ENCODE measurements around the gene STPG4. TPM values are rescaled to one million over a fixed set of nuclear protein-coding genes. Genes with fewer than 3 reads are reported as not detected.
"Not testable (repeated sequence)": the region's sequence is repeated elsewhere in the genome, so short reads cannot be mapped to it uniquely, and the experiment has no call there.

STPG4 gene
- total and polyA plus RNA-seq, 7 donors, result 0.03 TPM; not detected in 6

- Histone ChIP-seq H3K9me3 (no peaks in the 10 kb centered on the region), H3K4me3 (no peak overlapping the region), H3K36me3 (ENCODE audit: insufficient read depth in 1 of 2, low read depth in 1 of 2) (no peaks in the 10 kb centered on the region), H3K27ac (no peak overlapping the region), H3K4me1 (no peaks in the 10 kb centered on the region), H3K27me3 (ENCODE audit: insufficient read depth in 3 of 3, low read length in 2 of 3) (no peaks in the 10 kb centered on the region)
- 88 to 94% (median 90%) methylated on average over 5 of the region's 5 CpGs for WGBS, 3 donors
- TF ChIP-seq CTCF (IDR thresholded peaks at IDR 0.05), result no peak
- intact Hi-C loops (cut with DNase I), result no loop called here
- ATAC-seq (no peak), DNase-seq (no peak)
Observed at GRCh38 chr2:47112665-47113435, 42.3 kb downstream of the STPG4 start.

- no peak for DNase-seq
- Histone ChIP-seq H3K36me3 (ENCODE audit: insufficient read depth in 1 of 2, low read depth in 1 of 2) (no peaks in the 10 kb centered on the region), H3K4me1 (no peaks in the 10 kb centered on the region), H3K27ac (no peak overlapping the region), H3K27me3 (ENCODE audit: insufficient read depth in 3 of 3, low read length in 2 of 3) (no peaks in the 10 kb centered on the region), H3K4me3 (no peak overlapping the region), H3K9me3 (no peaks in the 10 kb centered on the region)
- intact Hi-C loops (cut with DNase I), result no loop called here
- ATAC-seq, result no peak
- WGBS, 3 donors, result 66 to 88% (median 70%) methylated on average over 5 of the region's 5 CpGs
- TF ChIP-seq CTCF (IDR thresholded peaks at IDR 0.05), result no peak
Observed at GRCh38 chr2:47109680-47110079, 45.4 kb downstream of the STPG4 start.

- Histone ChIP-seq H3K4me1 (no peaks in the 10 kb centered on the region), H3K27ac (no peak overlapping the region), H3K9me3 (no peaks in the 10 kb centered on the region), H3K4me3 (no peak overlapping the region), H3K36me3 (ENCODE audit: insufficient read depth in 1 of 2, low read depth in 1 of 2) (no peaks in the 10 kb centered on the region), H3K27me3 (ENCODE audit: insufficient read depth in 3 of 3, low read length in 2 of 3) (no peaks in the 10 kb centered on the region)
- intact Hi-C loops (cut with DNase I), result no loop called here
- no peak for TF ChIP-seq CTCF (IDR thresholded peaks at IDR 0.05)
- ATAC-seq (no peak), DNase-seq (no peak)
- WGBS, 3 donors, result 74 to 85% (median 80%) methylated on average over 4 of the region's 4 CpGs
Observed at GRCh38 chr2:47109007-47109375, 46.1 kb downstream of the STPG4 start.

- H3K27me3 ChIP-seq (ENCODE audit: insufficient read depth in 3 of 3, low read length in 2 of 3); intact Hi-C loops (cut with DNase I); ATAC-seq; DNase-seq; H3K36me3 ChIP-seq (ENCODE audit: insufficient read depth in 1 of 2, low read depth in 1 of 2); H3K9me3 ChIP-seq; H3K4me1 ChIP-seq; H3K27ac ChIP-seq; H3K4me3 ChIP-seq: not testable (repeated sequence)
- WGBS, 3 donors, result 90 to 94% (median 93%) methylated on average over 17 of the region's 19 CpGs
Observed at GRCh38 chr2:47108267-47109006, 46.7 kb downstream of the STPG4 start.

- H3K27ac ChIP-seq; H3K4me1 ChIP-seq; H3K9me3 ChIP-seq; H3K36me3 ChIP-seq (ENCODE audit: insufficient read depth in 1 of 2, low read depth in 1 of 2); DNase-seq; H3K27me3 ChIP-seq (ENCODE audit: insufficient read depth in 3 of 3, low read length in 2 of 3); intact Hi-C loops (cut with DNase I); H3K4me3 ChIP-seq; ATAC-seq: not testable (repeated sequence)
- WGBS, 3 donors, result 94 to 98% (median 97%) methylated on average over 17 to 21 of the region's 21 CpGs
Observed at GRCh38 chr2:47107201-47107600, 47.9 kb downstream of the STPG4 start.

GRCh38 chr2:47106231-47106630 is 48.9 kb downstream of the STPG4 start:
- H3K27ac ChIP-seq; H3K27me3 ChIP-seq (ENCODE audit: insufficient read depth in 3 of 3, low read length in 2 of 3); H3K36me3 ChIP-seq (ENCODE audit: insufficient read depth in 1 of 2, low read depth in 1 of 2); H3K4me1 ChIP-seq; ATAC-seq; H3K9me3 ChIP-seq; H3K4me3 ChIP-seq; DNase-seq; intact Hi-C loops (cut with DNase I): not testable (repeated sequence)
- 93 to 100% (median 94%) methylated on average over 3 to 4 of the region's 4 CpGs for WGBS, 3 donors

GRCh38 chr2:47099712-47100111 is 55.4 kb downstream of the STPG4 start:
- H3K36me3 ChIP-seq (ENCODE audit: insufficient read depth in 1 of 2, low read depth in 1 of 2); H3K27ac ChIP-seq; DNase-seq; ATAC-seq; H3K27me3 ChIP-seq (ENCODE audit: insufficient read depth in 3 of 3, low read length in 2 of 3); intact Hi-C loops (cut with DNase I); H3K4me1 ChIP-seq; H3K9me3 ChIP-seq; H3K4me3 ChIP-seq: not testable (repeated sequence)
- 96 to 100% (median 100%) methylated on average over 3 to 14 of the region's 14 CpGs for WGBS, 3 donors

Measured in psoas muscle (tissue), 8 donors.